ENCODE measurements around the gene HOMEZ. TPM values are rescaled to one million over a fixed set of nuclear protein-coding genes. Genes with fewer than 3 reads are reported as not detected.

The HOMEZ gene
- total RNA-seq, 2 experiments from 2014 or later, result 10.9 to 11.8 TPM

DNA sequence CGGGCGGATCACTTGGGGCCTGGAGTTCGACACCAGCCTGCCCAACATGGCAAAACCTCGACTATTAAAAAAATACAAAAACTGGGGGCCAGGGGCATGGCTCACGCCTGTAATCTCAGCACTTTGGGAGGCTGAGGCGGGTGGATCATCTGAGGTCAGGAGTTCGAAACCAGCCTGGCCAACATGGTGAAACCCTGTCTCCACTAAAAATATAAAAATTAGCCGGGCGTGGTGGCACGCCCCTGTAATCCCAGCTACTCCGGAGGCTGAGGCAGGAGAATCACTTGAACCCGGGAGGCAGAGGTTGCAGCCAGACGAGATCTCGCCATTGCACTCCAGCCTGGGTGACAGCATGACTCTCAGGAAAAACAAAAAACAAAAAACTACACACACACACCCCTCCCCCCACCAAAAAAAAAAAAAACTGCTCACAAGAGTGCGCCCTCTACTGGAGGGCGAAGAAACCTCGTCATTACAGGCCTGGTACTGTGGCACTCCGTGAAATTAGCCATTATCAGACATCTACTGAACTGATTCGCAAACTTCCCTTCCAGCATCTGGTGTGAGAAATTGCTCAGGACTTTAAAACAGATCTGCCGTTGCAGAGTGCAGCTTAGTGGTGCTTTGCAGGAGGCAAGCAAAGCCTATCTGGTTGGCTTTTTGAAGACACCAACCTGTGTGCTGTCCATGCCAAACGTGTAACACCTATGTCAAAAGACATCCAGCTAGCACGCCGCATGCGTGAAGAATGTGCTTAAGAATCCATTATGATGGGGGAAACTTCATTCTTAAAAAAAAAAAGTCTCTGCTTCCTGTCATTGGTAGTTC is 9.0 kb upstream of the HOMEZ start:
- CTCF ChIA-PET, result interaction anchor here (0.6 to 3.5 kb wide), 25 partner anchors 8 to 226 kb away, joined by 3 to 18 read pairs (median 4); partner anchors contain the start of genes CMTM5, HOMEZ, PABPN1 and RNF212B
- H3K4me1 Mint-ChIP-seq (ENCODE audit: low read depth), result peaks cover 19% of the 10 kb centered on the region
- H3K9me3 Mint-ChIP-seq, result no peaks in the 10 kb centered on the region
- ATAC-seq, result peak; percentile 94
- H3K4me3 Mint-ChIP-seq, result no peak overlapping the region
- TF ChIP-seq, protein P1, sequence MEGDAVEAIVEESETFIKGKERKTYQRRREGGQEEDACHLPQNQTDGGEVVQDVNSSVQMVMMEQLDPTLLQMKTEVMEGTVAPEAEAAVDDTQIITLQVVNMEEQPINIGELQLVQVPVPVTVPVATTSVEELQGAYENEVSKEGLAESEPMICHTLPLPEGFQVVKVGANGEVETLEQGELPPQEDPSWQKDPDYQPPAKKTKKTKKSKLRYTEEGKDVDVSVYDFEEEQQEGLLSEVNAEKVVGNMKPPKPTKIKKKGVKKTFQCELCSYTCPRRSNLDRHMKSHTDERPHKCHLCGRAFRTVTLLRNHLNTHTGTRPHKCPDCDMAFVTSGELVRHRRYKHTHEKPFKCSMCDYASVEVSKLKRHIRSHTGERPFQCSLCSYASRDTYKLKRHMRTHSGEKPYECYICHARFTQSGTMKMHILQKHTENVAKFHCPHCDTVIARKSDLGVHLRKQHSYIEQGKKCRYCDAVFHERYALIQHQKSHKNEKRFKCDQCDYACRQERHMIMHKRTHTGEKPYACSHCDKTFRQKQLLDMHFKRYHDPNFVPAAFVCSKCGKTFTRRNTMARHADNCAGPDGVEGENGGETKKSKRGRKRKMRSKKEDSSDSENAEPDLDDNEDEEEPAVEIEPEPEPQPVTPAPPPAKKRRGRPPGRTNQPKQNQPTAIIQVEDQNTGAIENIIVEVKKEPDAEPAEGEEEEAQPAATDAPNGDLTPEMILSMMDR (IDR thresholded peaks at IDR 0.05), result peak; percentile 83
- peaks cover 24% of the 10 kb centered on the region for H3K36me3 Mint-ChIP-seq (ENCODE audit: low read depth)
- DNase-seq, result peak; percentile 68
- peak overlapping the region; percentile 0 for H3K27ac Mint-ChIP-seq
- POLR2A ChIA-PET, result interaction anchor here (1.0 to 2.6 kb wide), 2 partner anchors 12 to 27 kb away, joined by 4 to 9 read pairs; partner anchors contain the start of gene PABPN1
- intact Hi-C loops (cut with micrococcal nuclease), result loop anchor here (2.0 to 5.0 kb wide), 2 partner anchors 30 to 173 kb away; no protein-coding TSS in a partner anchor
- no peaks in the 10 kb centered on the region for H3K27me3 Mint-ChIP-seq

DNA sequence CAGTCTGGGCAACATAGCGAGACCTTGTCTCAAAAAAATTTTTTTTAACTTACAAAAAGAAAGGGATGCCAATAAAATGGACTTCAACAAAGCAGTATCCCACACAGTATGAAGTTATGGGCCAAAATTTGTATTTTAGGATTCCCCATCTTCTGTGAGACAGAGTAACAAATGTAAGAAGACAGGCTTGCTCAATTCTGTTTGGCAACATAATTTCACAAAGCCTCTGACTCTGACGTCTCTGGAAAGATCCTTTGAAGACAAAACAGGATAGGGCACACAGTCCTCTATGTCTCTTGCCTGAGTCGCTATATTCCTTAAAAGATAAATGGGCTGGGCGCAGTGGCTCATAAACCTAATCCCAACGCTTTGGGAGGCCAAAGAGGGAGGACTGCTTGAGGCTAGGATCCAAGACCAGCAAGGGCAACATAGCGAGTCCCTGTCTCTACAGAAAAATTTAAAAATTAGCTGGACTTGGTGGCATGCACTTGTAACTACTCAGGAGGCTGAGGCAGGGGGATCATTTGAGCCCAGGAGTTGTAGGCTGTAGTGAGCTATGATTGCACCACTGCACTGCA is 1.1 kb upstream of the HOMEZ start:
- no peak for ATAC-seq
- Mint-ChIP-seq H3K36me3 (ENCODE audit: low read depth) (peaks cover 11% of the 10 kb centered on the region), H3K27me3 (no peaks in the 10 kb centered on the region), H3K27ac (peak overlapping the region; percentile 93), H3K4me1 (ENCODE audit: low read depth) (peaks cover 25% of the 10 kb centered on the region), H3K9me3 (no peaks in the 10 kb centered on the region), H3K4me3 (peak overlapping the region; percentile 95)
- intact Hi-C loops (cut with micrococcal nuclease), result loop anchor here (5.0 kb wide), 1 partner anchor 35 kb away; the partner anchor contains the start of gene PABPN1
- TF ChIP-seq, protein P1 (IDR thresholded peaks at IDR 0.05), result no peak
- ChIA-PET POLR2A (interaction anchor here (0.9 to 3.7 kb wide), 7 partner anchors 9 to 280 kb away, joined by 3 to 32 read pairs (median 3); partner anchors contain the start of genes PABPN1 and PPP1R3E), CTCF (interaction anchor here (0.9 to 2.6 kb wide), 10 partner anchors 10 to 218 kb away, joined by 3 to 18 read pairs (median 4); partner anchors contain the start of gene PABPN1)
- DNase-seq, result no peak

DNA sequence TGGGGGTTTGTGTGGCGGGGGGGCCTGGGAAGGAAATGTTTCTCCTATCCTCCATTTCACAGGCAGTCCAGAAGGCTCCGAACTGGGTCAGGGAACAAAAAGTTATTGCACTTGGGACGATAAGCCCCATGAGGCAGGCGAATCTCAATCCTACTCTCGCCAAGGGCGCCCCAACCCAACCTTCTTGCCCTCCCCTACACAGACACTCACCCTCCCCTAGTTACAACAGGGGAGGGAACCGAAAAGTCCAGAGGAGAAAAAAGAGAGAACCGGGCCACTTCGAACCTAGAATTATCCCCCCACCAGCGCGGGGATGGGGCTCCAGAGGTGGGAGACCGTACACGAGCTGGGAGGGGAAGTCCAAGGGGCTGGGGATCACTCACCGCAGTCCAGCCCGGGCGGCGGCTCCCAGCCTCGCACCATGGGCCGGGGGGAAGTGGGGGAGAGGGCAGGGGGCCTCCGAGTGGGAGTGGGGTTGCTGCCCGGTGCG is 357 bp downstream of the HOMEZ start:
- ATAC-seq (peak; percentile 19), DNase-seq (no peak)
- Mint-ChIP-seq H3K27ac (peak overlapping the region; percentile 93), H3K4me3 (peak overlapping the region; percentile 95), H3K4me1 (ENCODE audit: low read depth) (peaks cover 27% of the 10 kb centered on the region), H3K9me3 (no peaks in the 10 kb centered on the region), H3K27me3 (no peaks in the 10 kb centered on the region), H3K36me3 (ENCODE audit: low read depth) (peaks cover 11% of the 10 kb centered on the region)
- intact Hi-C loops (cut with micrococcal nuclease), result loop anchor here (5.0 kb wide), 1 partner anchor 37 kb away; the partner anchor contains the start of gene PABPN1
- ChIA-PET CTCF (interaction anchor here (1.1 to 2.6 kb wide), 6 partner anchors 11 to 165 kb away, joined by 3 to 18 read pairs (median 10); partner anchors contain the start of gene PABPN1), POLR2A (interaction anchor here (1.0 to 3.7 kb wide), 4 partner anchors 12 to 49 kb away, joined by 3 to 32 read pairs (median 8); partner anchors contain the start of genes PABPN1 and PPP1R3E)
- TF ChIP-seq, protein P1 (IDR thresholded peaks at IDR 0.05), result no peak

DNA sequence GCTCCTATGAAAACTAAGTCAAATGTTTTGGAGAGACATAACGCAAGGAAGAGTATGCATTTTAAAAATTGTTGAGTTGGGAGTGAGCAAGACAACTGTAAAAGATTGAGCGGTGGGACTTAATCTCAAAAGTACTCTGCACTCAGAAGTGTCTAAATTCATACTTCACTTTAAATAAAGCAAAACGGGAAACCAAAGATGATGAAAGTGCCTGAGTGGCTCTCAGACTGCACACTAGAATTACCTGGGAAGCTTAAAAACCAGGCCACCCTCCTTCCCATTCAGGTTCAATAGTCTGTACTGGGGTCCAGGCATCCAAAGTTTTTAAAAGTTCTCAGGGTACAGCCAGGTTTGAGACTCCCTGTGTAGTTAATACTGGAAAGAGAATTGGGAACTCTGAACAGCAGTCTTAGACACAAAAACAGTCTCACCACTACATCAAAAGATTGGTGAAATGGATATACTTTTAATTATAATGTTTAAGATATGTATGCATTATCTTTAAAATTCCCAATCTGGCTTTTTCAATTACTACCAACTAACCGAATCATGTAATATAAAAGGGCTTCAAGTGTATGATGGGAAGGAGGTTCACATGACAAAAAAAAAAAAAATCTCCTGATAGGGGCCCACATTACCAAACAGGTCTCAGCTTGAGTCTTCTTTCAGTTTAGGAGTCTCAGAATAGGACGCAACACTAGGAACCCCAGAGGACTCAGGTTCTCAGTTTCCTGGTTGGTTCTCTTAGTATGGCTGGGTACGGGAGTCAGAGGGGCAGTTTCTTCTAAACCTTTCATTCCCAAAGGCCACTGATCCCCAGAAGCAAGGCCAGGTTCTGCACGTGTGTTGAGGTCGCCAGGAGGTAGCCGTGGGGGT is 1.0 kb downstream of the HOMEZ start:
- TF ChIP-seq, protein P1 (IDR thresholded peaks at IDR 0.05), result no peak
- Mint-ChIP-seq H3K9me3 (no peaks in the 10 kb centered on the region), H3K4me3 (peak overlapping the region; percentile 95), H3K27ac (peak overlapping the region; percentile 93), H3K27me3 (no peaks in the 10 kb centered on the region), H3K4me1 (ENCODE audit: low read depth) (peaks cover 27% of the 10 kb centered on the region), H3K36me3 (ENCODE audit: low read depth) (peaks cover 11% of the 10 kb centered on the region)
- ATAC-seq, result no peak
- ChIA-PET POLR2A (interaction anchor here (0.9 to 3.7 kb wide), 4 partner anchors 8 to 36 kb away, joined by 3 to 32 read pairs (median 8); partner anchors contain the start of genes PABPN1 and PPP1R3E), CTCF (interaction anchor here (2.1 kb wide), 1 partner anchor 36 kb away, joined by 12 read pairs; the partner anchor contains the start of gene PABPN1)
- peak; percentile 23 for DNase-seq
- intact Hi-C loops (cut with micrococcal nuclease), result loop anchor here (5.0 kb wide), 1 partner anchor 37 kb away; the partner anchor contains the start of gene PABPN1
